ENCODE data around the gene PLEKHA8. TPM values are rescaled to one million over a fixed set of nuclear protein-coding genes. Genes with fewer than 3 reads are reported as not detected.
A peak's percentile ranks its signal among the peaks of the same experiment; 100 is the strongest.

The PLEKHA8 gene
- polyA plus RNA-seq, 1 donor: 11.4 TPM

GRCh38 chr7:30113144-30113543 lies 84.9 kb downstream of the PLEKHA8 start:
- DNase-seq: no peak

GRCh38 chr7:30114536-30115238 lies 86.5 kb downstream of the PLEKHA8 start:
- no peak for DNase-seq

- DNase-seq: no peak
Measured at GRCh38 chr7:30115709-30116297, 87.6 kb downstream of the PLEKHA8 start.

- peak; percentile 34 for DNase-seq
Measured at GRCh38 chr7:30116771-30117170, 88.6 kb downstream of the PLEKHA8 start.

- no peak for DNase-seq
Measured at GRCh38 chr7:30117896-30118295, 89.7 kb downstream of the PLEKHA8 start.

GRCh38 chr7:30119890-30120577 lies 91.8 kb downstream of the PLEKHA8 start:
- no peak for DNase-seq

GRCh38 chr7:30133736-30134610 lies 105.8 kb downstream of the PLEKHA8 start:
- no peak for DNase-seq

- peak; percentile 79 for DNase-seq
Measured at GRCh38 chr7:30134611-30135300, 106.5 kb downstream of the PLEKHA8 start, which contains the start of gene MTURN. TSS of gene MTURN (plus strand) at chr7:30134986. CDS start at chr7:30135137, 151 bp downstream.

- peak; percentile 56 for DNase-seq
Measured at GRCh38 chr7:30135301-30136116, 107.3 kb downstream of the PLEKHA8 start.

GRCh38 chr7:30136117-30136731 lies 108.0 kb downstream of the PLEKHA8 start:
- DNase-seq: no peak

- no peak for DNase-seq
Measured at GRCh38 chr7:30136743-30137485, 108.7 kb downstream of the PLEKHA8 start.

- DNase-seq: no peak
Measured at GRCh38 chr7:30139836-30140384, 111.7 kb downstream of the PLEKHA8 start.

- DNase-seq: no peak
Measured at GRCh38 chr7:30140456-30140855, 112.2 kb downstream of the PLEKHA8 start.

GRCh38 chr7:30142710-30143109 lies 114.5 kb downstream of the PLEKHA8 start:
- DNase-seq: no peak

GRCh38 chr7:30143748-30144251 lies 115.6 kb downstream of the PLEKHA8 start:
- no peak for DNase-seq

- no peak for DNase-seq
Measured at GRCh38 chr7:30144657-30145306, 116.6 kb downstream of the PLEKHA8 start.

GRCh38 chr7:30145426-30145970 lies 117.3 kb downstream of the PLEKHA8 start:
- no peak for DNase-seq

- DNase-seq: no peak
Measured at GRCh38 chr7:30146127-30146612, 118.0 kb downstream of the PLEKHA8 start.
